HG03469 (cell line): ENCODE measurements around the gene HELZ.
A peak's percentile ranks its signal among the peaks of the same experiment; 100 is the strongest.

ENCODE experiments used
- ATAC-seq: cut with Tn5 transposase; IDR thresholded peaks from one replicate; pipeline ENCODE4 v1.9.1; 2021; ENCODE audit warnings: mild to moderate bottlenecking, moderate library complexity, moderate number of reproducible peaks; ENCODE audit not compliant: unreplicated experiment

HELZ gene

DNA sequence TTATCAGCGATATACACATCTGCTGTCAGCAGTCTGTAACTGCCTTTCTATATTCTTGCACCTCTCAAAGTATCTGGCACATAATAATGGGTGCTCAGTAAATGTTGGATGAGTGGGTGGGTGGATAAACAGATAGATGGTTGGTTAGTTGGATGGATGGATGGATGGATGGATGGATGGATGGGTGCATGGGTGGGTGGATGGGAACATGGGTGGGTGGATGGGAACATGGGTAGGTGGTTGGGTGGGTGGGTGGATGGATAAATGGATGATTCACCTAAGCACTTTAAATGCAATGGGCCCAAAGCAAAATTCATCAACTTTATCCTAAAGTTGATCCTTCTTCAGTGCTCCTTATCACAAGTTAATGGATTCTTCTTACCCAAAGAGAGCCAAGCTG is 48.6 kb downstream of the HELZ start:
- no peak for ATAC-seq

DNA sequence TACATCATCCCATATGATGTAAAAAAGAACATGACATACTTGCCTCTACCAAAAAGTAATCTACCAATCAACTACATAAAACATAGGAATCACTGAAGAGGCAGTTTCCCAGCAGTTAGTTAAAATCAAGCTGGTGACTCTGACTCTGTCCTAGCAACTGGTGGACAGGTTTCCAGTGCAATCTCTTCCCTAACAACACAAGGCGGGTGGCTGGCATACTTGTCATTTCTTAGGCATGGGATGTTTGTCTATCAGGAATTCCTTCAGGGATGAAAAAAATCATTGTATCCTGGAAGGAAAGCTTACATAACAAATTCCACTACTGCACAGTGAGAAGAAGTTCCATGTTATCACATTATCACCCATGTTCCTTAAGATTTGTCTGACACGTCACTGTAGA is 50.9 kb downstream of the HELZ start:
- ATAC-seq = no peak

DNA sequence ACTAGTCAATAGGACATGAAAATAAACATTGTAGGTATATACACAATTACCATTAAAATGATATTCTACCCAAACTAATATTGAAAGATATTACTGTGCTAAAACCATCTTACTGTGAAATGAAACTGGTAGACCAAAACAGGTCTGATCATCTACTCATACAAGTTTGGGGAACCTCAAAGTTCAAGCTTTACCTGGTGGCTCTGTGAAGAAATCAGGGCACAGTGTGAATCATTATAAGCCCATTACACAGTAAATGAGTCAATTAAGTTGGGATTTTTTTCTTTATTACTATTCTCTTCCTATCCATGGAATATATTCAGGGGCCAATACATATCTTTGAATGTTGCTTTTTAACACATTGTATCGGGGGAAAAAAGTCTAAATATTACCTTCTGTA is 57.1 kb downstream of the HELZ start:
- no peak for ATAC-seq

DNA sequence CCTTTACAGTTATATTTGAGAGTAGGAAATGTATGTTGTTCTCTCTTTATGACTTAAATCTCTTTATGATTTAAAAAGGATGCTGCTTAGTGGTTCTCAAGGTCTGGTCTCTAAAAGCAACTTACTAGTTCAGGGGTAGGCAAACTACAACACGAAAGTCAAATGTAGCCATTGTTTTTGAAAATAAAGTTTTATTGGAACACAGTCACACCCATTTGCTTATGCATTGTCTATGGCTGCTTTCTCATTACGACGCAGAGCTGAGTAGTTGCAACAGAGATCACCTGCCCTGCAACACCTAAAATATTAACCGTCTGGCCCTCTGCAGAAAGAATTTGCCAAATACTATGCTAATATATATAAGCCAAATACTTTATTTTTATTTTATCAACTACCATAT is 58.2 kb downstream of the HELZ start:
- no peak for ATAC-seq

DNA sequence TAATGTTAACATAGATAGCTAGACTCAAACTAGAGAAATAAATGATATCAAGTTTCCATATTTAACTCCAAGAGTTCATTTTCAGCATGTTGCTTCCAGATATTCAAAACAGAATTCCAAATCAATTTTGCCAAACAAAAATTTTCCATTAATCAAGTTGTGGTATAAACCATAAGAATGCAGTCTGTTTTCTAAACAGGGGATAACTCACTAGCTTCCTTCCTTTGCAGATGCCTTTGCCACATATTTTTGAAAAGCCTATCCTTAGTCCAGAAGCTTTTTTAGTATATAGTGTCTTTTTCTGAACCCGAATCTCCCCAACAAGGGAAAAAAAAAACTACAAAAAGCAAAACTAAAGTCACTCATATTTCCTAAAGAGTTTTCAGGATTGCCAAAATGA is 61.5 kb downstream of the HELZ start:
- ATAC-seq = no peak

DNA sequence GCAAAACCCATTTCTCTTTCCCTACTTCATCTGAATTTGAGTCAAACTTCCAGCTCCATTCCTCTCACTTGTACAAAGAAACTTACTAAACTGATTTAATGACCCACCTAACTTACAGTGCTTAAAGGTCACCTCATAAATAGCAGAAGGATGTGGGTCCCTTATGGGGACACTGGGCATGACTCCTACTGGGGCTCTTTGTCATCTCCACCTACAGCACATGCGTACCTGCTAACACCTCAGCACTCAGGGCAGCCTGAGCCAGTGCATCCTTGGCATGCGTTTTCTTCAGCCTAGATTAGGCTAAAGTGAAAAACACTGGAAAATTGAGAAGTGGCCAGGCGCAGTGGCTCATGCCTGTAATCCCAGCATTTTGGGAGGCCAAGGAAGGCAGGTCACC is 63.2 kb downstream of the HELZ start:
- no peak for ATAC-seq

DNA sequence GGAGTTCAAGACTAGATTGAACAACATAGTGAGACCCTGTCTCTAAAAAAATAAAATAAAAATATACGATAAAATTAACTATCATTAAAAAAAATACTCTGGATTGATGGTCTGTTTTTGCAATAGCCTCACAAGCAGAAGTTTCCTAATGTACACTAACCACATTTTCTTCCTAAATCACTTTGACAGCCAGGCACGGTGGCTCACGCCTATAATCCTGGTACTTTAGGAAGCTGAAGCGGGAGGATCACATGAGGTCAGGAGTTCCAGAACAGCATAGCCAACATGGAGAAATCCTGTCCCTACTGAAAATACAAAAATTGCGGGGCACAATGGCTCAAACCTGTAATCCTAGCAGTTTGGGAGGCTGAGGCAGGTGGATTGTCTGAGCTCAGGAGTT is 64.7 kb downstream of the HELZ start:
- ATAC-seq = no peak

DNA sequence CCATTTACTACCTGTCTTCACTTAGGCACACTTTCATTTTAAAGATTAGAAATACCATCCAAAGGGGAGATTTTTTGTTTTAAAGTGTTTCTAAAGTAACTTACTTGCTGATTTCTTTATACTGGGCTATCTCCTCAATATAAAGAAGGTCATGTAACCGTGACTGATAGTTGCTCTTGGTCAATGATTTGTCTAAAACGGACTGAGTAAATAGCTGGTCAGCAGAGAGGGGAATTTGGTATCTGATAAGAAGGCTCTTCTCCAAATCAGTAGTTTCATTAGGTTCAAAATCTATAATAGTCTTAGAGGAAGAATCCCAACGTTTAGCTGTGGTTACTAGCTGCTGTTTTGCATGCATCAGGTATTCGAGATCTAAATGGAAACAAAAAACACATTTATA is 66.4 kb downstream of the HELZ start:
- ATAC-seq = no peak

DNA sequence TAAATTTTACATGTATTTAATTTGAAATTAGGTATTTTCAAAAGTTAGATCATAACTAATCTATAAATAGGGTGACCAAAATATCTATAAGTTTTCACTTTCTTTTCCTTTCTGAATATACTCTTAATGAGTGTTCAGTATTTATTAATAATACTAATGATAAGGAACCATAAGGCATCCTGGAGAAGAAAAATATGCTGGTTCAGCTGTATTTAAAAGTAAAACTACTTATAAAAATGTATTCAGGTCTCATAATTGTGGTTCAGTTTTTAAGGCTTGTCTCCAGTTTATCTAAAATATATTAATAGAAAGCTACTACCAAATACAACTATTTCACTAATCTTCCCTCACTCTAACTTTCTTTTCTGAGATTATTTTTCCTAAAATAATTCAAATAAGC is 67.3 kb downstream of the HELZ start:
- no peak for ATAC-seq

DNA sequence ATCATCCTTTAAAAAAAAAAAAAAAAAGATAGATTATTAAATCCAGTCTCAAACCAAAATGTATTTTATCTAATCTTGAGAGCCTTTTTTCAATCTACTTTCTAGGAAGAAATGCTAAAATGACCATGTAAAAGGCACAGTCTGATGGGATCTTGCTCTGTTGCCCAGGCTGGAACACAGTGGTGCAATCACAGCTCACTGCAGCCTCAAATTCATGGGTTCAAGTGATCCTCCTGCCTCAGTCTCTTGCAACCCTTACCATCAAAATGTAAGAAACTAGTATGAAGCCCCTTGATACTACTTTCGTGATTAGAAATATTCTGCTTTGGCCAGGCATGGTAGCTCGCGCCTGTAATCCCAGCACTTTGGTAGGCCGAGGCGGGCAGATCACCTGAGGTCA is 70.8 kb downstream of the HELZ start:
- ATAC-seq = no peak

DNA sequence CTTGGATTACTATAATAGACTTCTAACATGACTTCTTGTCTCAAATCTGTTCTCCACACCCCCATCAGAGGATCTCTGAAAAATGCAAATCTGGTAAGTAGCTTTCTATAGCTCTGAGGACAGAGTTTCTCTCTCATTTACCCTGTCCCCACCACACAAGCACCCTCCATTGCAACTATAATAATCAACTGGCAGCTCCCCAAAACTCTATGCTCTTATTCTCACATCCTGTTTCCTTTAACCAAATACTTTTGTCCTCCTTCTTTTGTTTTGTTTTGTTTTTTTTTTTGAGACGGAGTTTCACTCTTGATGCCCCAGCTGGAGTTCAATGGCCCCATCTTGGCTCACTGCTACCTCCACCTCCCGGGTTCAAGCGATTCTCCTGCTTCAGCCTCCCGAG is 73.4 kb downstream of the HELZ start:
- peak; percentile 83 for ATAC-seq

DNA sequence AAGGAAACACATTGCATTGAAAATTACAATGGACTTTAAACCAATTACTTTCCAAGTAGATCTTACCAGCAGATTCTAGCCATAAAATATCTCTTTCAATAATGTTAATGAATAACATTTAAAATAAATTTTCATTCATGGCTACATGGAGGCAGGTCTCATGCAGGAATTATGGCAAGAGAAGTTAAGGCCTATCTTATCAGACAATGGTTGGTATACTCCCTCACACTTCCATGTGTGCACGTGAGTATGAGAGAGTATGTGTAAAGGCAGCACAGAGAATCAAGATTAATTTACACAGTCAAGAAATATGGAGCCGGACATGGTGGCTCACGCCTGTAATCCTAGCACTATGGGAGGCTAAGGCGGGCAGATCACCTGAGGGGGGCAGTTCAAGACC is 76.5 kb downstream of the HELZ start:
- ATAC-seq = no peak

DNA sequence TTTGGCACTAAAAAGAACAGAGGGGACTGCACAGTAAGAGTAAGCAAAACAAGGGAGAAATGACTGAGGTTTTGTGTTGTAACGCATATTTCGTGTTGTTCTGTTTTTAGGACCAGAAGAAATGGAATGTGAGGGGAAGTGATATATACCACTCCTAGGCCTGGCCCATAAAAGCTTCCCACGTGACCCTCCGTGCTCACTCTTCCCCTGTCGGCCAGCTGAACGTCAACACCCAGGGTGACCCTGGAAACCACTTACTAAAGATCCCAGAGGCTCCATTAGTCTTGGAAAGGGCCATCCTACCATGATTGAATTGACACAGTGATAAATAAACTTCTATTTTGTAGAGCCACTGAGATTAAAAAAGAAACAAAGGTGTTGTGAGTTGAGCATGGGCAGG is 79.8 kb downstream of the HELZ start:
- ATAC-seq = no peak

DNA sequence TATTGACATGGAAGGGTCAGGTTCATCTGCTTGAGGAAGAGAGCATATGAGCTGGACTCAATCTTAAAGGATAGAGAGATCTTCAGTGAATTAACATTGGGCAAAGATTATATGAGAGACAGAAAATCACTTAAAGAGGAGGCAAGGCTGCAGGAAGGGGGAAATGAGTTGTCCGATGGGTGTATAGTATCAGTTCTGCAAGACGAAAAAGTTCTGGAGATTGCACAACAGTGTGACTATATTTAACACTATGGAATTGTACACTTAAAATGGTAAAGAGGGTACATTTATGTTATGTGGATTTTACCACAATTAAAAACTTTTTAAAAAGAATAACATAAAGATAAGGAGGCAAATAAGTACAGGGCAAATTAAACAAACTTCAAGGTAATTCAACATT is 80.7 kb downstream of the HELZ start:
- no peak for ATAC-seq

DNA sequence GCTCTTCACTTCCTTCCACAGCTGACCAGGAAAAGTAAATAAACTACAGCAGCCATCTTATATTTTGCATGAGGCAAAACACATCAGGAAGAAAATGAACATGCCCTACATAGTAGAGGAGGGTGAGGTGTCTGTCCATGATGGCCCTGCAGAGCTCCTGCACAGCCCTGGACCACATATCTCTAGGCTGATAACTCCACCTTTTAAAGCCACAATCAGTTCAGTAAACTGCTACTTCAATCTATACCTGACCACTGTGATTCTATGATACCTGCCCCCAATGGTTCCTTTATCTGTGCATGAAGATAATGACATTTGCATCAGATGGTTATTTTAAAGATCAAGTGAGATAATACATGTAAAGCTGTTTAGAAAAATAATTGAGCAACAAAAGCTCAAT is 82.2 kb downstream of the HELZ start:
- no peak for ATAC-seq

DNA sequence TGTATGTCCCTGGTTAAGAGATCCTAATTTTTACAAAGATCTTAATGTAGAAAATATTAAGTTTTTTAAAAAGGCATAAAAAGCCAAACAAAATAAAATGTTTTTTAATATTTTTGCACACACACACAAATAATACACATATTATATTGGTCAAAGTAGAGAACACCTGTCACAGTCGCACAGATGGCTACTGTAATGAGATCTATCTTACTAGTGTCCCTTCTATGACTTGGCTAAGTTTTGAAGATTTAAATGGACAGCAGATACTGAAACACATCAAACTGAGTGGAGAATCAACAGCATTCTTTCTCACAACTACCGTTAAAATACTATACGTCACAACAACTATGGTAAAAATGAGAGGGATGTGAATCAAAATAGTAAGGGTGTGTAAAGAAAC is 83.4 kb downstream of the HELZ start:
- ATAC-seq = no peak

DNA sequence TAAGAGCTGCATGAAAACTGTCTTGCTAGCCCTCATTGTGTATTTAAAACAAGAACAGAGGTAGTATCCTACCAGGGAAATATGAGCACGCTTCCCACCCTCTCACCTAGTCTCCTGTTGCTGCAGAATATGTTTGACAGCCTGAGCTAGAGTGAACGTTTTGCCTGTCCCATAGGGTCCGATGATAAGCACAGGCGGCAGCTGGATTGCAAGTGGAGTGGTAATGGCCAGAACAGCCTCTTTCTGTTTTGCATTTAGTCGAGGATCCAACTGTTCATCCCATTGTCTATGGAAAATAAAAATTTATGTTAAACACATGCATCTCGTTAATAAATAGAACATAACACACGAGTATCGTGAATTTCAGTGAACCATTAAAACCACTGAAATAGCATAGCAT is 84.2 kb downstream of the HELZ start:
- ATAC-seq = no peak

DNA sequence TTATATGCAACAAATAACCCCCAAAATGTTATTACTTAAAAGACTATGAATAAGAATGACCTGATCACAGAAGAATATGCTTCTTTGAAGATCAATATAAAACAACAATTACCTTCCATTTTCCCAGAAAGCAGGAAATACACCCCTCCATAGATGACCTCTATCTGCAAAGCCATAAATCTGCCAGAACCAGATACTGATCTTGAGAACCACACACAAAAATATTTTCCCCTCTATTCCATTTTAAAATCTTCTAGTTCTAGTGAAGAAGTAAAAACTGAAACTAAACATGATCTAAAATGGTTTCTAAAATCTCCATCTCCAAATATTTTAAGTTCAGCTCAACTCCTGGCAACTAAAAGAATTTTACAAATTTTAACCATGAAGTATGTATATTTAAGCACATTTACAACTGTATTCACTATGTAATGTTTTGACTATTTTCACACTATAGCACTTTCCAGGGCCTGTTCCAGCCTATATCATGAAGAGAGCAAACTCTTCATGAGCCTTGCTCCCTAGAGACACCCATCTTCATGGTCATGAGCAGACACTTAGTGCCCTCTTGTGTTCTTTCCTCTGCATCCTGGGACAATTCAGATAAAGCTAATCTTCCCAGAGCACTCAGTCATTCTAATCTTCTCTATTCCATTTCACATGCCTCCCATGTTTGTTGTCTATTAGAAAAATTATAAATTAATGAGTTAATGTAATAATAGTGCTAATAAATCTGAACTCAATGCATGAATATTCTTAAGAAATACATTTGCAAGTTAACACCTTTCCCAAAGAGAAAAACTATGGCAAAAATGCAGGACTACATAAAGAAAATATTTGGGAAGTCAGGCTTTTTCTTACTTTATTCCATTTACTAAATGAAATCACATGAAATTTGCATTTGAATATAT is 87.0 kb downstream of the HELZ start:
- ATAC-seq = no peak

DNA sequence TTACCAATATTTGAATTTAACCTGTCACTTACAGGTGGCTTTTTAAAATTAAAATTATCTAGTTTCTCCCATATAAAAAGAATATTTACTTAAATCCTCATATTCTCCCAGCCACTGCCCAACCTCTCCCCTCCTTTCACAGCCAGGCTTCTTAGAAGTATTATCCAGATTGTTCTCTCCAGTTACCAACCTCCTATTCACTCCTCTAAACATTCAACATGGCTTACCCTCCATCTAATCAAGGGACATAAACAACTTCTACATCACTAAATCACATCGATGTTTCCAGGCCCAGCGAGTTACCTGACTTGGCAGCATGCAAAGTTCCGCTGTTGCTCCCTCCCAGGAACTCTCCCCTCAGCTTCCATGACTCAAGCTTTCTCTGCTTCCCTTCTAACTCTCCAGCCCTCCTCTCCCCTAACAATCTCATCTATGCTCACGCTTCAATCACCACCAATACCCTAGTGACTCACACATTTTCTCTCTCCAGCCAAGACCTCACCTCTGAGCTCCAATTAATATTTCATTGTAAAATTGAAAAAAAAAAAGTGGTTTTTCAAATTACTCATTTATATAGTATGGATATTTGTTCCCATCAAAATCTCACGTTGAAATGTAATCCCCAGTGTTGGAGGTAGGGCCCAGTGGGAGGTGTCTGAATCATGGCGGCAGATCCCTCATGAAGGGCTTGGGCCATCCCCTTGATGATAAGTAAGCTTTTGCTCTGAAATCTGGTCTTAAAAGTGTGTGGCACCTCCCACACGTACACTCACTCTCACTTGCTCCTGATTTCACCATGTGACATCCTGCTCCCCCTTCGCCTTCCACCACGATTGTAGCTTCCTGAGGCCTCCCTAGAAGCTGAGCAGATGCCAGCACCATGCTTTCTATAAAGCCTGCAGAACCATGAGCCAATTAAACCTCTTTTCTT is 88.5 kb downstream of the HELZ start:
- no peak for ATAC-seq

DNA sequence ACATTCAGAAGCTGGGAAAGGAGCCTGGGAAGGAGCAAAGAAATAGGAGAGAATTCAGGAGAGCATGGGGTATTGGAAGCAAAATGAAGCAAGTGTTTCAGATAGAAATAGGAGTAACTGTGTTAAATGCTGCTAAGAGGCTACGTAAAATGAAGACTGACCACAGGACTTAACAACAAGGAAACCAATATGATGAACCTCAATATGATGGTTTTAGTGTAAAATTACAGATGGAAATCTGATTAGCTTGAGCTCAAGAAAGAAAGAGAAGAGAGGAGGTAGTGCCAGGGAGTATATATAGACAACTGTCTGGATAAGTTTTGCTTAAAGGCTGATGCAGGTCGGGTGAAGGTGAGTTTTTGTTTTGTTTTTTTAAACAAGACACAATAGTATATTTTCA is 92.2 kb downstream of the HELZ start:
- ATAC-seq = no peak

DNA sequence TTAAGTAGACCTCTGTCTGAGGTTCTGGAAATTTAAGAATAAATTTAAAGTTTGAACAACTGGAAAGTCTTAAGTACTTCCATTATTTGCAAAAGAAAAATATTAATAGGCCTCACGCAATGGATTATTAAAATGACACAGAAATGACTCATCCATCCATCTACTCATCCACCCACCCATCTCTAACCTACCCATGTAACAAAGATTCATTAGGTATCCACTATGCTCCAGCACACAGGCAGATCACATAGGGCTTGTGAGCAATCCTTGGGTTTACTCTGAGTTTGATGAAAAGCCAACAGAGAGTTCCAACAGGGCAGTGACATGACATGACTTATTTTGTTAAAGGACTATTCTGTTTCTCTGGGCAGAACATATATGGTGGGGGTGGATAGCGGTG is 93.3 kb downstream of the HELZ start:
- ATAC-seq = no peak

DNA sequence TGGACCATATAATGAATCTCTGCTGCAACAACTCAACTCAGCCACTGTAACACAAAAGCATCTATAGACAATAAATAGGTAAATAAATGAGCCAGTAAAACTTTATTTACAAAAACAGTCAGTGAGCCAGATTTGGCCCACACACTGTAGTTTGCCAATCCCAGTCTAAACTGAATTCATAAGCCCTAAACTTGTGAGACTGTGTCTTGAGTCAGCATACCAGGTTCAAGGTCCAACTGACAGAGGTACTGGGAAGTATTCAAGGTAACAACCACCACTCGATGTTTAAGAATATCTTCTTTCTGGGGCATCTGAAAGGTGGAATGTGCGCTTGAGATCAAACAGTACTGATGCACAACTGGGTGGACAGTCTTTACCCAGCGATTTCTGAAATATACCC is 94.2 kb downstream of the HELZ start:
- no peak for ATAC-seq
